DMS79 (cell line): ENCODE data around the gene TMEM239.
"Not testable (repeated sequence)": the region's sequence is repeated elsewhere in the genome, so short reads cannot be mapped to it uniquely, and the experiment has no call there.

Experiments
- DNase-seq: peaks from one replicate; lab custom pipeline; 2025; lab: John Stamatoyannopoulos, UW

Gene TMEM239

GRCh38 chr20:2799688-2800520 is 16.3 kb upstream of the TMEM239 start:
- peak; percentile 15 for DNase-seq

- peak; percentile 53 for DNase-seq
Observed at GRCh38 chr20:2800521-2801285, 15.5 kb upstream of the TMEM239 start, which contains the start of gene CPXM1. CPXM1 (minus strand) TSS chr20:2800627; CDS start chr20:2800572, 55 bp downstream.

- no peak for DNase-seq
Observed at GRCh38 chr20:2801286-2801728, 14.9 kb upstream of the TMEM239 start.

- DNase-seq: no peak
Observed at GRCh38 chr20:2804041-2804828, 11.9 kb upstream of the TMEM239 start.

- no peak for DNase-seq
Observed at GRCh38 chr20:2804852-2805688, 11.1 kb upstream of the TMEM239 start.

DNA sequence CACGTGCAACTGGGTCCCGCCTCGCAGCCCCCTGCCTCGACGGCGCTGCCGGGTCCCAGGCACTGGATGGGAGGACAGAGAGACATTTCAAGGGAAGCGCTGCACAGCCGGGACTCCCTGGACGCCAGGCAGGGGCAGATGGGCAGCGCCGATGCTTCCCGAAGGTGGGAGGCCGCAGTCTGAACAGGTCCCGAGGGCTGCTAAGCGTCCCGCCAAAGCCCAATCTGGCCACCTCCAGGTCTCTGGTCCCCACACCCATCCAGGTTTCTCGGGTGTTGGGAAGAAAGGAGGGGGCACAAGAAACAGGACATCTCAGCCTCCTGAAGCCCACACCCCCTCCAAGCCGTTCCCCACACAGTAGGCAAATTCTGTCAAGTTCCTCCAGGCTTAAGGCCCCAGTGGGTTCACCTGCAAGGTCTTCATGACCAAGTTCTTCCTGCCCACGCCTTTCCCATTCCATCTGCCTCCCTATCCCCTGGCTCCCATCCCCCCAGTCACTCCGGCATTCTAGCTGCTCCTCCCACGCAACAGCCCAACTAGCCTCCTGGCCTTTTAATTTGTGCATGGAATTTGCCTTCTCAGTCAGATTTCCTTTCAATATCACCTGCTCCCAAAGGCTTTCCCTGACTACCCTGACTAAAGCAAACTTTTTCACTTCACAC is 10.3 kb upstream of the TMEM239 start:
- DNase-seq: no peak

- no peak for DNase-seq
Observed at GRCh38 chr20:2806351-2806701, 9.8 kb upstream of the TMEM239 start.

DNA sequence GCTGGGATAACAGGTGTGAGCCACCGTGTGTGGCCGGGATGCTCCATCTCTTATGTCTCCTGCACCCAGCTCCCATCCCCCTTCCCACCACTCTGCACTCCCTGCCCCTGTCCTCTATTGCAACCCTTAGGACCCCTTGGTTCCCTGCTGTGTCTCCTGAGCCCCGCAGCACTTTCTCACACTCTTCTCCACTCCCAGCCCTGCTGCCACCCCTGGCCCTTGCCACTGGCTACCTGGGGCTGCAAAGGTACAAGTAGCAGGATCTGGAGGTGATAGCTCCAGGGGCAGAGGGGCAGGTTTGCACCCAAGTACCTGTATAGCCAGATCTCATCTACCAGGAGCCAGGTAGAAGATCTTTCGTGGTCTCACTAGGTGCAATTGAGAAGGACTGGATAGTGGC is 9.1 kb upstream of the TMEM239 start:
- no peak for DNase-seq

- not testable (repeated sequence) for DNase-seq
Observed at GRCh38 chr20:2807929-2808328, 8.2 kb upstream of the TMEM239 start.

DNA sequence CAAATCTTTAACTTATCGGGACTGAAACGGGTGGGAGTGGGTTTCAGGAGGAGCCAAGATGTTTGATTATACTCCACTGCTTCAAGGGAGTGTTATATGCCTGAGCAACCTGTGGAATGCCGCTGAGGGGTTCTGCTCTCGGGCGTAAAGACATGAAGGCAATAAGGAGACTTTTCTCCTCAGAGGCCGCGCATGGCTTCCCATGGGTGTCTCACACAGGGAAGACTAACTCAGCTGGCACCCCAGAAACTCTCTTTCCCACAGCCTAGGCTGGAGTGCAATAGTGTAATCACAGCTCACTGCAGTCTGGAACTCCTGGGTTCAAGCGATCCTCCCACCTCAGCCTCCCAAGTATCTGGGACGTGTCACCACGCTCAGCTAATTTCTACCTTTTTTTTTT is 6.5 kb upstream of the TMEM239 start:
- DNase-seq: no peak

GRCh38 chr20:2812189-2812588 is 4.0 kb upstream of the TMEM239 start:
- DNase-seq: no peak

DNA sequence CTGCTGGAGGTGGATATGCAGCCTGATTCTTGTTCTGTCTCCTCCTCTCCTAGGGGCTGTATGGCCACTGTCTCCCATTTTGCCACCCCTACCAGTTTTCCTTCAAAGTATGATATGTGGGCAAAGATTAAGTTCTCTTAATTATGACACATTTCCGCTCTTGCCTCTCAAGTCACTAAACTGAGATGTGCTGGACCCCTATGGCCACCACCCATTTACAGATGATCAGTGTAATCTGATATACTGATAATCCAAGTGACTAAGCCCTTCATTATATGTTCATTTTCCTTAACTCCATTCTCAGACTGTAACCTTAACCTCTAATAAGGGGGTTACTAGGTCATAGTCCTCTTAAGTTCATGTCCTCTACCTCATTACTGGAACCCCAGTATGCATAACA is 2.1 kb upstream of the TMEM239 start:
- DNase-seq: no peak

DNA sequence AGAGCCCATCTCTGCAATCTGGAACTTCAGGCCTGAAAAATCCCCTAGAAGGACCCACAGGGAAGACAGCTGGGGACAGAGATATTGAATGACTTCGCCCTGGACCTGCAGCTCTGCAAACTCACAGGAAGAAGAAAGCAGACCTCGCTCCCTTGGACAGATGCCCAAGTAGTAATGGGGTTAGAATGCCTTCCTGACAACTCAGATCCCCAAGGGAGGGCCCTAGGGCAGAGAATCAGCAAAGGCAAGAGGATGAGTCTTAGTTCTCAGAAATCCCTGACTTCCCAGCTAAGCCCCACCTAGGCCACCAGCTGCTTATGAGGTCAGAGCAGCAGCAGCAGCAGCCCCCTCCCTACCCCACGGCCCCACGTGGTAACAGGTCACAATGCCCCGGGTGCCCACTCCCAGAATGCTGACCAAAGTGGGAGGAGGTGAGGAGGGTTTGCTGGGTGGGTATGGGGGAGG is 1.5 kb upstream of the TMEM239 start, which contains the start of gene C20orf141:
C20orf141 (plus strand) TSS at position 401 of the 465 bp plus-strand sequence. CDS start 198 bp downstream, outside the sequence.
- no peak for DNase-seq

GRCh38 chr20:2815242-2815900 is 793 bp upstream of the TMEM239 start:
- DNase-seq: no peak

GRCh38 chr20:2816583-2817340 is 598 bp downstream of the TMEM239 start:
- no peak for DNase-seq

DNA sequence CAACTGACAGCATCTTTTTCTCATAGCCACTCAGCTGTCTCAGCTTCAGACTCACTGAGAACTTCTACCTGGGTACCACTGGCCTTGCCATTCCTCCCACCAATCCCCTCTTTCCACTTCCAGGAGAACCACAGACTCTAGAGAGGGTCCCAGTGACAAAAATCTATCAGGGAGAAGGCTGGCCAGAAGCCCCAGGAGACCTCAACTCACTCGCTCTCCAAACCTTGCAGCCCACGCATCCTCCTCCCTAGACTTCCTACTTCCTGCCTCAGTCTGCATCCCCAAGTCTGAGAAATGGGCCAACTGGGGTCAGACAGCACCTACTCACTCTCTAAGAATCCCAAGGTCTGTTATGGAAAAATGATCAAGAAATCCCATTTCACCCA is 1.2 kb downstream of the TMEM239 start:
- no peak for DNase-seq

GRCh38 chr20:2817891-2818595 is 1.9 kb downstream of the TMEM239 start:
- DNase-seq: no peak

- DNase-seq: no peak
Observed at GRCh38 chr20:2820084-2820895, 4.1 kb downstream of the TMEM239 start.
